ENCODE data around the gene FTSJ1.

FTSJ1 gene

GRCh38 chrX:48471504-48471903 lies 4.5 kb upstream of the FTSJ1 start:
- no peak for DNase-seq

- DNase-seq: no peak
Observed at GRCh38 chrX:48472225-48472624, 3.8 kb upstream of the FTSJ1 start.

- no peak for DNase-seq
Observed at GRCh38 chrX:48472851-48473703, 2.9 kb upstream of the FTSJ1 start.

GRCh38 chrX:48473704-48473990 lies 2.4 kb upstream of the FTSJ1 start:
- DNase-seq: no peak

- no peak for DNase-seq
Observed at GRCh38 chrX:48474127-48474526, 1.9 kb upstream of the FTSJ1 start.

- no peak for DNase-seq
Observed at GRCh38 chrX:48474581-48474980, 1.4 kb upstream of the FTSJ1 start.

- DNase-seq: no peak
Observed at GRCh38 chrX:48475296-48475695, 703 bp upstream of the FTSJ1 start.

GRCh38 chrX:48476919-48477318 lies 920 bp downstream of the FTSJ1 start:
- DNase-seq: no peak

- DNase-seq: no peak
Observed at GRCh38 chrX:48477960-48478755, 2.2 kb downstream of the FTSJ1 start.

GRCh38 chrX:48478806-48479205 lies 2.8 kb downstream of the FTSJ1 start:
- no peak for DNase-seq

GRCh38 chrX:48480142-48480541 lies 4.1 kb downstream of the FTSJ1 start:
- no peak for DNase-seq

- DNase-seq: no peak
Observed at GRCh38 chrX:48480583-48480982, 4.6 kb downstream of the FTSJ1 start.

- no peak for DNase-seq
Observed at GRCh38 chrX:48482526-48482925, 6.5 kb downstream of the FTSJ1 start.

- DNase-seq: no peak
Observed at GRCh38 chrX:48487362-48487798, 11.4 kb downstream of the FTSJ1 start.

- DNase-seq: no peak
Observed at GRCh38 chrX:48488034-48488433, 12.0 kb downstream of the FTSJ1 start.

GRCh38 chrX:48489296-48489695 lies 13.3 kb downstream of the FTSJ1 start:
- DNase-seq: no peak

- DNase-seq: no peak
Observed at GRCh38 chrX:48489892-48490291, 13.9 kb downstream of the FTSJ1 start.

GRCh38 chrX:48490661-48491060 lies 14.7 kb downstream of the FTSJ1 start:
- DNase-seq: no peak

- no peak for DNase-seq
Observed at GRCh38 chrX:48491809-48492208, 15.8 kb downstream of the FTSJ1 start.

- DNase-seq: no peak
Observed at GRCh38 chrX:48492293-48492910, 16.4 kb downstream of the FTSJ1 start.

GRCh38 chrX:48493890-48494364 lies 17.9 kb downstream of the FTSJ1 start:
- no peak for DNase-seq

GRCh38 chrX:48496660-48497059 lies 20.7 kb downstream of the FTSJ1 start:
- DNase-seq: no peak

GRCh38 chrX:48497871-48498270 lies 21.9 kb downstream of the FTSJ1 start:
- DNase-seq: no peak

GRCh38 chrX:48498374-48498809 lies 22.4 kb downstream of the FTSJ1 start:
- no peak for DNase-seq

All from activated T-cell treated with anti-CD3 and anti-CD28 coated beads, Interleukin-2, amount 50 U/mL, for 1 hour (primary cell).